AG09319 (cell line): ENCODE data around the gene PRR16.

ENCODE experiments used
- DNase-seq: peaks from one replicate; pipeline ENCODE4 v3.0.0-alpha.2; 2010; ENCODE audit warnings: low read depth; ENCODE audit errors: extremely low read depth
- TF ChIP-seq, protein P1 (sequence below): IDR thresholded peaks from 2 replicates; pipeline ENCODE4 v1.5.1; 2011; ENCODE audit warnings: low read depth, mild to moderate bottlenecking, inconsistent platforms, low read length, moderate library complexity

PRR16 gene

DNA sequence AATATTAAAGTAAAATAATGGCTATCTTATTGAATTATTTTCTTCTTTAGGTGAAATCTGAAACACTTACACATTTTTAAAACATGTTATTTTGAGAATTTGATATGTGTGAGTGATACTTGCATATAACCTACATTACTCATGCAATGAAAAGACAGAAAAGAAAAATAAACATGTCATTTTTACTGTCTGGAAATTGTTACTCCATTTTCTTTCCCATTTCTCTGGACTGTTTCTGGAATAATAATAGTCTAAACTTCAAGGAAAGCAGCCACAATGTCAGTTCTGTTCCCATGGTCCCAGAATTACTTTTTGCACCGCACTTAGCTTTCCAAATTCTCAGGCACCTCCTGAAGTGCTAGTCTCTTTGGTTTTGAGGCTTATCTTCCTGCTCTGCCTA is 145.5 kb downstream of the PRR16 start:
- TF ChIP-seq, protein P1, sequence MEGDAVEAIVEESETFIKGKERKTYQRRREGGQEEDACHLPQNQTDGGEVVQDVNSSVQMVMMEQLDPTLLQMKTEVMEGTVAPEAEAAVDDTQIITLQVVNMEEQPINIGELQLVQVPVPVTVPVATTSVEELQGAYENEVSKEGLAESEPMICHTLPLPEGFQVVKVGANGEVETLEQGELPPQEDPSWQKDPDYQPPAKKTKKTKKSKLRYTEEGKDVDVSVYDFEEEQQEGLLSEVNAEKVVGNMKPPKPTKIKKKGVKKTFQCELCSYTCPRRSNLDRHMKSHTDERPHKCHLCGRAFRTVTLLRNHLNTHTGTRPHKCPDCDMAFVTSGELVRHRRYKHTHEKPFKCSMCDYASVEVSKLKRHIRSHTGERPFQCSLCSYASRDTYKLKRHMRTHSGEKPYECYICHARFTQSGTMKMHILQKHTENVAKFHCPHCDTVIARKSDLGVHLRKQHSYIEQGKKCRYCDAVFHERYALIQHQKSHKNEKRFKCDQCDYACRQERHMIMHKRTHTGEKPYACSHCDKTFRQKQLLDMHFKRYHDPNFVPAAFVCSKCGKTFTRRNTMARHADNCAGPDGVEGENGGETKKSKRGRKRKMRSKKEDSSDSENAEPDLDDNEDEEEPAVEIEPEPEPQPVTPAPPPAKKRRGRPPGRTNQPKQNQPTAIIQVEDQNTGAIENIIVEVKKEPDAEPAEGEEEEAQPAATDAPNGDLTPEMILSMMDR, result no peak
- DNase-seq, result no peak

DNA sequence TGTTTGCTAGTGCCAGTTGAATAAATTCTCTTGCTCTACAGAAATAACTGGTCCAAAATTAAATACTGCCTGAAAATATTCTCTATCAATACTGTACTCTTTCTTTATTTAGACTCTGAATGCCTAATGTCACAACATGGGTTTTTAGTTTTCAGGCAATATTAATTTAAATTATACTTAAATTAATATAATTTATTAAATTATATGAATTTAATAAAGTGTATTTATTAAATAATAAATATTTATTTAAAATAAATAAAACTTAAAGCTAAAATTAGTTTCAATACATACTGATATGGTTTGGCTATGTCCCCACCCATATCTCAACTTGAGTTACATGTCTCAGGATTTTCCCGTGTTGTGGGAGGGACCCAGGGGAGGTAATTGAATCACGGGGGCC is 146.0 kb downstream of the PRR16 start:
- TF ChIP-seq, protein P1, result no peak

DNA sequence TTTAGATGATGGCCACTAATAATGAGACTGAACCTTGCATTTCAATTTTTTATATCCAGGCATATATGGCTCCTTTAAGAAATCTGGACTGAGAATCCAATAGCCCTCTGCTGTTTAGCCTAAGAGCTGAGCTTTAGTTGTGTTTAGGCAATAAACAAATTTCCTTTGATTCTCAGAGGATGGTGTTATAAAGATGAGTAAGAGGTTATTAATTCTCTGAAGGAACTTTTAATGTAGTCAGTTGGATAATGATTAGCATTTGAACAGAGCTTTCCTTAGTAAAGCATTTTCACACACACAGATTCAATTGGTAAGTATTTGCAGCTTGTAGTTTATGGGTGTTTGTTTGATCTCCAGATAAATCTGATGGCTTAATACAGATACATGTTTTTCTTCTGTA is 149.6 kb downstream of the PRR16 start:
- TF ChIP-seq, protein P1, result no peak; the same call in 1 of the 2 replicates
- DNase-seq, result no peak

More for the DNA sequence above, 146.0 kb downstream of the PRR16 start:
- DNase-seq, result no peak

DNA sequence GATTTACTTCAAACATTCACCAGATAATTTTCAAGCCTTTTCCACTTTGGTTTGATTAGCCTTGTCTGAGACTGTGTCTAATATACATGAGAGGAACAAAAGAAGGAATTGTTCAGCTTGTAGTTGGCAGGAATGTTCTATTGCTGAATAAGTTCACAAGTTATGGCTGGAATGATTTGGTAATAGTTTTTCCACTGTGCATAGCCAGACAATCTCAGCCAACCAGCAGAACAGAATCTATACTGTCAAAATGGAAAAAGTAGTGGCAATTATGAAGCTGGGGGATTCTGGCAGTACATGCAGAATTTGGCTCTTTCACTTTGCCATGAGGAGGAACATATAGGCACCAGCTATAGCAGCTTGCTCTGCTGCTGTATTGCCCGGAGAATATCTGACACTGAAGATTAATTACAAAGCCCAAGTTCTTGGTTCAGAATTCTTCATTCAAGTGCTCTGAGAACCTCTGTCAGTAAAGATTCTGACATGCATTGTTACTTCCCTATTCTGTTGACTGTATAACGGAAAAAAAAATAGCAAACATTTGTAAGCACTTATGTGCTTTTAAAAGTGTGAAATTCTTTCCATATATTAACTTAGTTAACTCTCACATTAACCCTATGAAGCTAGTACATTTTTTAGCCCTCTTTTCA is 150.6 kb downstream of the PRR16 start:
- DNase-seq, result peak; percentile 28
- TF ChIP-seq, protein P1, result no peak

DNA sequence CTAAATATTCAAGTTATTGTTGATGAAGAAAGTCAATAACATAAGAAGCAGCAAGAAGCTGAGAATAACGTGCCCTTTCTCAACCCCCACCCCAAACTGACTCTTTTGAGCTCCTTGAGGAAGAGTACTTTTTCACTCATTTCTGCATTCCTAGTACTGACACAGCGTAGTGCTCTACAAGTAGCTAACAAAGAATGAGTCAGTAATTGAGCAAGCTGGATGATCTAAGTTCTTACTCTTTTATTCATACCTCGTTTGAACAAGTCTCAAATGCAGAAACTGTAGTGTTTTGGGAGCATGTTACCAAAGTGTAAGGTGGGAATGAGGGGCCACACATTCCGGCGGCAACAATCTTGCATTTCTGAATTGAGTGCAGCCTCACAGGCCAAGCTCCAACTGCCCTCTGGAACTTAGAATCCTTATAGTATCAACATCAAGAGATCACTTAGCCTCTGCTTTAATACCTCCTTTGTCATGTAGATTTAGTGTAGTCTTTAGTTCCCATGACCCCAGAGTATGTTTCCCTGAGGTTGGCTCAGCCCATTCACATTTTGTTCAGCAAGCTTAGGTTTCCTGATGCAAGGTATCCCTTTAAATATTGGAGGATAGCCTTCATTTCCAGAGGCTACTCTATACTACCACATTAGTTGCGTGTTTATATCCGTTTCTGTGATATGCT is 152.0 kb downstream of the PRR16 start:
- DNase-seq, result peak; percentile 39
- TF ChIP-seq, protein P1, result no peak

DNA sequence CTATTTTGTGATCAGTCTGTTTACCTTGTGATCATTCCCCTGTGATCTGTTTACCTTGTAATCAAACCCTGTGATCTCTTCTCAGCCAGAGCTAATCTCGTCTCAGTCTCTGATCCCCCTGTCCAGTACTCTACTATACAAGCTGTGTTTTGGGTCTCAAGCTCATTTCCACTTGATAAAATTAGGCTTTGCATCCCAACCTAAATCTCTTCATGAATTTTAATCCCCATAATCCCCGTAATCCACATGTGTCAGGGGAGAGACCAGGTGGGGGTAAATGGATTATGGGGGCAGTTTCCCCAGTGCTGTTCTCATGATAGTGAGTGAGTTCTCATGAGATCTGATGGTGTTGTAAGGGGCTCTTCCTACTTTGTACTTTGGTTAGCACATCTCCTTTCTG is 157.2 kb downstream of the PRR16 start:
- DNase-seq, result no peak
- TF ChIP-seq, protein P1, result no peak

DNA sequence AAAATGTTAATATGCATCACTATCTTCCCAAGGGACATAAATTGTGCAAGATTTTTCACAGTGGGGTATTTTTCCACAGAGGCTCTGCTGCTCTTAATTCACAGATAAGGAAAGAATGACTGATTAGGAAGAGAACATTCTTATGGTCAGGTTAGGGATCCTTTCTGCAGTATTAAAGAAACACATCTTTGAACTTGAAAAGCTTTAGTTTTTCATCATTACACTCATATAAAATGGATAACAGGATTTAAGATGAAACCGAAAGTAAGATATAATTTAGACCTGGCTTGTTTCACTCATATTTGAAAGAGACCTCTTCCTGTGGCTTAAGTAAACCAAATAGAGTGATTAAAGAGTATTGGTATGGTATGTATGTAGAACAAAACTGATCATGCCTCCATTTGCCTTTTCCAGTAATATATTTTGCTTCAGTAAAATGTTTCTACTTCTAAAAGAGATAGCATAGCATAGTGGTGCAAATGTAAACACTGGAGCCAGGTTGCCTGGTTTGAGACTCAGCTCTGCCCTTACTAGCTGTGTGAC is 160.0 kb downstream of the PRR16 start:
- no peak for DNase-seq
- TF ChIP-seq, protein P1, result no peak
